NCI-H1105 (cell line): Measurements from ENCODE around the gene CLCN6.

ENCODE experiments used
- DNase-seq: peaks from one replicate; lab custom pipeline; 2025; lab: John Stamatoyannopoulos, UW

CLCN6 gene

GRCh38 chr1:11855430-11855829, 49.4 kb downstream of the CLCN6 start:
- no peak for DNase-seq

- no peak for DNase-seq
Measured at GRCh38 chr1:11856698-11857097, 50.7 kb downstream of the CLCN6 start.

DNA sequence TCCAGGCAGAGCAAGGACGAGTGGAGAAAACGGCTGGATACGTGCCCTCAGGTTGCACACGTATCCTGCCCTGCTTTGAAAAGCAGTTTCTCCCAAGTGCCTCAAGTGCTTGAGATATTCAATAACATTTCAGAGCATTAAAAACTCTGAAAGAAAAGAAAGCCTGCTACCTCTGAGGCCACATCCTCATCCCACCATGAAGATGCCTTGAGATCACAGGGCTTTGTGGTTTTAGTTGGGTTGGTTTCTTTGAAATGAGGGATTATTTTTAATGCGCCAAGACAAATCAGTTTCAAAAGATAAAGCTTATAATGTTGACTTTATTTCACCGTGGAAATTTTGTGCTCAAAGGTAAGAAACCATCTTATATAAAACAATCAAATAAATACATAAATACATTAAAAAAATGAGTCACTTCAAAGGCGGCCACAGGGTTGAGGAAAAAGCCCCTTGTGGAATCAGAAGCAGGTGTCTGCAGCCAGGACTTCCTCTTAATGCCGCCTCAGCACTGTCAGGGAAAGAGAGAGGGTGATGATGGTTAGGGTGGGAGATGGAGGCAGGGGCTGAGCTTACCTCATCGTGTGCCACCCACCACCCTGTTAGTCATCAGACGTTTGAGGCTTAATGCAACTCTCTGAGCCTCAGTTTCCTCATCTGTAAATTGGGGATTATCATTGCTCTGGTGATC, 51.3 kb downstream of the CLCN6 start:
- DNase-seq, result no peak

- no peak for DNase-seq
Measured at GRCh38 chr1:11858158-11858557, 52.2 kb downstream of the CLCN6 start.

- no peak for DNase-seq
Measured at GRCh38 chr1:11858613-11858967, 52.6 kb downstream of the CLCN6 start, which contains the start of gene NPPB. NPPB (minus strand) TSS chr1:11858945; CDS start chr1:11858833, 112 bp downstream.

- no peak for DNase-seq
Measured at GRCh38 chr1:11858968-11859871, 53.2 kb downstream of the CLCN6 start.

- DNase-seq, result no peak
Measured at GRCh38 chr1:11860083-11860482, 54.1 kb downstream of the CLCN6 start.

DNA sequence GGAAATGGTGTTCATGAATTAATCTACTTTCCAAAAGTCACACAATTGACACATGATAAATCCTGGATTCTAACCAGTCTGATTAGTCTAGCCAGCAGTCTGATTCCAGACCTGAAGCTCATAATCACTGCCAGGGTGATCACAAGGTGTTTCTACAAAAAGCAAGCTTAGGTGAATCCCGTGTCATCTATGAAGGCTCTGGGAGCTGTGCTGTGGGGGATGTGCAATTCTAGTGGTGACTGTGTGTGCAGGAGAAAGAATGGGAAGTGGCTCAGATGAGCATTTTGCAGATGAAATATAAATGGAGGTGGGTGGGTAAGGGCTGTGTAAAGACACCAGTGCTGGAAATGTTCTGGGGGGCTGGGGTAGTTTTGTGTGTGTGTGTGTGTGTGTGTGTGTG, 54.6 kb downstream of the CLCN6 start:
- no peak for DNase-seq

DNA sequence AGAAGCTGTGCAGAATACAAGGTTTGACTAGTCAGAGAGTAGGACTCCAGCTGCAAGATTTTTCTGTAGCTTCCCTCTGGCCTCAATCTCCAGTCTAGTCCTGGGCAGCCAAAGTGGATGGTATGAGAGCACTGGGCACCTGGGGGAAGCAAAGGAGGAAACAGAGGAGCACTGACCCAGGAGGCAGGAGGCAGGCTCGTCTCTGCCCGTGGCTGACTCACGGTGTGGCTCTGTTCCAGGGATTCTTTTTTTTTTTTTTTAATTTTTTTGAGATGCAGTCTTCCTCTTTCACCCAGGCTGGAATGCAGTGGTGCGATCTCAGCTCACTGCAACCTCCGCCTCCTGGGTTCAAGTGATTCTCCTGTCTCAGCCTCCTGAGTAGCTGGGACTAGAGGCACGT, 56.9 kb downstream of the CLCN6 start:
- DNase-seq, result no peak

GRCh38 chr1:11868331-11868980, 62.5 kb downstream of the CLCN6 start:
- DNase-seq, result no peak

DNA sequence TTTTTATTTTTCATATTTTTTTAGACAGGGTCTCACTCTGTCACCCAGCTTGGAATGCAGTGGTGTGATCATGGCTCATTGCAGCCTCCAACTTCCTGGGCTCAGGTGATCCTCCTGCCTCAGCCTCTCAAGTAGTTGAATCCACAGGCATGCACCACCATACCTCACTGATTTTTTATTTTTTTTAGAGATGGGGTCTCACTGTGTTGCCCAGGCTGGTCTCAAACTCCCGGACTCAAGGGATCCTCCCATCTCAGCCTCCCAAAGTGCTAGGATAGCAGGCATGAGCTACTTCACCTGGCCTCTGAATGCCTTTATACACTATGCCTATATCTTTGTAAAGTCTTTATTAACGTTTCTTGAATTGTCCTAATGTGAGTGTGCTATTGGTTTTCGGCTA, 63.1 kb downstream of the CLCN6 start:
- DNase-seq, result no peak

- DNase-seq, result no peak
Measured at GRCh38 chr1:11869650-11870207, 63.7 kb downstream of the CLCN6 start.

- no peak for DNase-seq
Measured at GRCh38 chr1:11872545-11872944, 66.6 kb downstream of the CLCN6 start.

DNA sequence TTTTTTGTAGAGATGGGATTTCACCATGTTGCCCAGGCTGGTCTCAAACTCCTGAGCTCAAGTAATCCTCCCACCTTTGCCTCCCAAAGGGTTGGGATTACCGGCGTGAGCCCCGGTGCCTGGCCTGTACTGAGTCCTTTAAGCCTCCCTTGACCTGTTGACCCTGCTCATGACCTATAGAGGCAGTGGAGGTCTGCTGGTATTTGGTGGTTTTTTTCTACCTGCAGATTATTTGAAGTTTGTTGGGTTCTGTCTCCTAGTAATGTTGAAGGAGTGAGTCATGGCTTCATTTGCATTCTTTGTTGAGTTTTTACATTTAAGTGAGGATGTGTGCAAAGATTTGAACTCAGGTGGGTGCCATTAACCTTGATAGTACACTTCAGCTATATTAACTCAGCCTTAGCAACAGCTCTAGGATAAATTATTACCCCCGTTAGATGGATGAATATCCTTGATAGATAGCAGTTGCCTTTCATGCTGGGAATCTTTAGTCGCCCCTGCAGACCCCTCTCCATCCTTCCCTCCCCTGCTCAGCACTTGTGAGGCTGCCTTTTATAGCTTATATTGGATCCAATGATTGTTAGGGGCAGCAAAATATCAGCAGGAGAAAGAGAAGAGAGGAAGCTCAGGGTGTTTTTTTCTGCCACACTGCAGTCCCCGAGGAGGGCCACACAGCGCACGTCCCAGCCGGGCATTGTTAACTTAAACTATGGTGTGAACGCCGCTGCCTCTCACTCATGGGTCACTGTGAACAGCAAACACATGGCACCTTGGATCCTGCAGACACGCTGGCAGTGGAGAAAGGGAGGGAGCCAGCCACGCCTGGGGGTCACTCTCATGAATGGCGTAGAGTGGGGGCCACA, 67.6 kb downstream of the CLCN6 start:
- no peak for DNase-seq

- no peak for DNase-seq
Measured at GRCh38 chr1:11874258-11874562, 68.2 kb downstream of the CLCN6 start.

GRCh38 chr1:11874624-11875023, 68.6 kb downstream of the CLCN6 start:
- DNase-seq, result no peak

- no peak for DNase-seq
Measured at GRCh38 chr1:11875094-11875493, 69.1 kb downstream of the CLCN6 start.

DNA sequence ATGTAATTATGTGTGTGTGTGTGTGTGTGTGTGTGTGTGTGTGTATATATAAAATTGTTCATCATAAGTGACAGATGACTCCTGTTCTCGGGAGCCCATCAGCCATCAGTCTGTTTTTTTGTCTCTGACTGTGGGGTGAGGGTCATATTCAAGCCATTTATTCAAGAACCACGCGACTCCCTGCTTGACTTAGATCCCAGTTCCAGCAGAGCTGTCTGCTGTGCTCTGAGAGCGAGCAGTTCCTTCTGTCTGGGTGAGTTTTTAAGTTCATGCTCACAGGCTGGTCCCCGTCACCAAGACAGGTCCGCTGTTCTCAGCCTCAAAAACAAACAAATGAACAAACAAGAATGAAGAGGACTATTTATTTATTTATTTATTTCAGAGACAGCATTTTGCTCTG, 71.1 kb downstream of the CLCN6 start:
- DNase-seq, result no peak

GRCh38 chr1:11878081-11878890, 72.3 kb downstream of the CLCN6 start:
- no peak for DNase-seq

DNA sequence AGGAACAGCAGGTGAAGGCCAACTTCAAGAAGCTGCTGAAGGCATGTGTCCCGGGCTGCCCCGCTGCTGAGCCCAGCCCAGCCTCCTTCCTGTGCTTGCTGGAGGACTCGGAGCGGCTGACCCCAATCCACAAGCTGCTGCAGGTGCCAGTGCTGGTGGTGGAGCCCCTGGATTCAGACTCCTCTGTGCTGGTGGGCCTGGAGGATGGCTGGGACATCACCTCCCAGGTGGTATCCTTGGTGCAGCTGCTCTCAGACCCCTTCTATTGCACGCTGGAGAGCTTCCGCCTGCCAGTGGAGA, 72.8 kb downstream of the CLCN6 start:
- DNase-seq, result no peak
